WTC11 (cell line): ENCODE results near the gene VSIR. TPM values are rescaled to one million over a fixed set of nuclear protein-coding genes. Genes with fewer than 3 reads are reported as not detected.

Source experiments
- ATAC-seq: fragments of 200-7000 bp; cut with Tn5 transposase; 2 replicates; pipeline ENCODE4 v1.10.0; 2021; ENCODE audit warnings: mild to moderate bottlenecking, moderate library complexity
- CTCF ChIA-PET: fragments of 300-600 bp; sonication (Branson Sonifier 250); formaldehyde crosslinking; loops from one replicate; lab custom pipeline; 2021; ENCODE audit warnings: antibody characterized with exemption; lab: Charles Lee
- POLR2A ChIA-PET: fragments of 350-600 bp; sonication (Branson Sonifier 250); formaldehyde crosslinking; loops from one replicate; lab custom pipeline; 2021; ENCODE audit warnings: antibody characterized with exemption; lab: Charles Lee
- DNase-seq: peaks from one replicate; pipeline ENCODE4 v3.0.0; 2021; ENCODE audit warnings: low spot score
- H3K27ac Mint-ChIP-seq: 2 replicates; pipeline ENCODE4 v1.8.0; 2021; ENCODE audit warnings: mixed read lengths
- H3K27me3 Mint-ChIP-seq: 2 replicates; pipeline ENCODE4 v1.8.0; 2021; ENCODE audit warnings: low read depth, mild to moderate bottlenecking, moderate library complexity, mixed read lengths
- H3K36me3 Mint-ChIP-seq: 2 replicates; pipeline ENCODE4 v1.8.0; 2021; ENCODE audit warnings: mixed read lengths
- H3K4me1 Mint-ChIP-seq: 2 replicates; pipeline ENCODE4 v1.8.0; 2022; ENCODE audit warnings: mixed read lengths
- H3K4me3 Mint-ChIP-seq: 2 replicates; pipeline ENCODE4 v1.8.0; 2021; ENCODE audit warnings: mild to moderate bottlenecking, moderate library complexity, mixed read lengths
- H3K9me3 Mint-ChIP-seq: 2 replicates; pipeline ENCODE4 v1.8.0; 2021; ENCODE audit warnings: mixed read lengths
- ATF2 ChIP-seq: sonication (generic); formaldehyde crosslinking; IDR thresholded peaks from 2 replicates; pipeline ENCODE4 v1.8.1; 2022; ENCODE audit warnings: low read depth, missing genetic modification reagents, borderline replicate concordance
- ATF3 ChIP-seq: sonication (generic); formaldehyde crosslinking; conservative IDR thresholded peaks from 2 replicates; pipeline ENCODE4 v1.8.1; 2022; ENCODE audit warnings: mild to moderate bottlenecking, missing genetic modification reagents
- ELF4 ChIP-seq: sonication (generic); formaldehyde crosslinking; IDR thresholded peaks from 2 replicates; pipeline ENCODE4 v1.8.1; 2022; ENCODE audit warnings: low read depth, mild to moderate bottlenecking, moderate library complexity, missing genetic modification reagents
- ETV6 ChIP-seq: sonication (generic); formaldehyde crosslinking; IDR thresholded peaks from 2 replicates; pipeline ENCODE4 v1.8.1; 2022; ENCODE audit warnings: mild to moderate bottlenecking, missing genetic modification reagents
- FOXJ3 ChIP-seq: sonication (generic); formaldehyde crosslinking; IDR thresholded peaks from 2 replicates; pipeline ENCODE4 v1.9.0; 2021; ENCODE audit warnings: missing genetic modification reagents, mild to moderate bottlenecking, borderline replicate concordance
- FOXP4 ChIP-seq: sonication (generic); formaldehyde crosslinking; IDR thresholded peaks from 2 replicates; pipeline ENCODE4 v1.8.0; 2022; ENCODE audit warnings: mild to moderate bottlenecking, missing genetic modification reagents
- GRHL2 ChIP-seq: fragments of 250-450 bp; sonication (Bioruptor Pico); IDR thresholded peaks from 2 replicates; pipeline ENCODE4 v1.8.0; 2022; ENCODE audit warnings: mild to moderate bottlenecking, moderate library complexity; ENCODE audit not compliant: insufficient replicate concordance, severe bottlenecking
- IRF1 ChIP-seq: sonication (generic); formaldehyde crosslinking; IDR thresholded peaks from 2 replicates; pipeline ENCODE4 v1.8.0; 2023; ENCODE audit warnings: missing genetic modification reagents
- JUN ChIP-seq: sonication (generic); formaldehyde crosslinking; IDR thresholded peaks from 2 replicates; pipeline ENCODE4 v1.8.0; 2023; ENCODE audit warnings: mild to moderate bottlenecking, missing genetic modification reagents
- NFATC4 ChIP-seq: fragments of 250-450 bp; sonication (Bioruptor Pico); IDR thresholded peaks from 2 replicates; pipeline ENCODE4 v1.9.0; 2021; ENCODE audit warnings: mild to moderate bottlenecking
- NR3C1 ChIP-seq: sonication (generic); formaldehyde crosslinking; conservative IDR thresholded peaks from 2 replicates; pipeline ENCODE4 v1.8.1; 2023; ENCODE audit warnings: low read depth, mild to moderate bottlenecking, missing genetic modification reagents
- PREB ChIP-seq: sonication (generic); formaldehyde crosslinking; IDR thresholded peaks from 2 replicates; pipeline ENCODE4 v1.8.1; 2022; ENCODE audit warnings: mild to moderate bottlenecking, missing genetic modification reagents, moderate library complexity, borderline replicate concordance
- RORB ChIP-seq: fragments of 250-450 bp; sonication (Bioruptor Pico); IDR thresholded peaks from 2 replicates; pipeline ENCODE4 v1.9.0; 2021; ENCODE audit warnings: mild to moderate bottlenecking
- SMAD3 ChIP-seq: sonication (generic); formaldehyde crosslinking; IDR thresholded peaks from 2 replicates; pipeline ENCODE4 v1.8.0; 2022; ENCODE audit warnings: missing genetic modification reagents, mild to moderate bottlenecking, borderline replicate concordance
- TCF7 ChIP-seq: sonication (generic); formaldehyde crosslinking; IDR thresholded peaks from 2 replicates; pipeline ENCODE4 v1.8.0; 2022; ENCODE audit warnings: mild to moderate bottlenecking, low read depth, missing genetic modification reagents, moderate library complexity
- TEAD1 ChIP-seq: sonication (generic); formaldehyde crosslinking; IDR thresholded peaks from 2 replicates; pipeline ENCODE4 v1.8.0; 2022; ENCODE audit warnings: mild to moderate bottlenecking, missing genetic modification reagents
- TEAD4 ChIP-seq: sonication (generic); formaldehyde crosslinking; IDR thresholded peaks from 2 replicates; pipeline ENCODE4 v1.8.0; 2022; ENCODE audit warnings: mild to moderate bottlenecking, missing genetic modification reagents
- ZBTB43 ChIP-seq: sonication (generic); formaldehyde crosslinking; IDR thresholded peaks from 2 replicates; pipeline ENCODE4 v1.8.1; 2023; ENCODE audit warnings: mild to moderate bottlenecking, missing genetic modification reagents
- ZNF121 ChIP-seq: sonication (generic); formaldehyde crosslinking; IDR thresholded peaks from 2 replicates; pipeline ENCODE4 v1.8.0; 2023; ENCODE audit warnings: missing genetic modification reagents
- ZNF138 ChIP-seq: sonication (generic); formaldehyde crosslinking; conservative IDR thresholded peaks from 2 replicates; pipeline ENCODE4 v1.8.1; 2022; ENCODE audit warnings: mild to moderate bottlenecking, moderate library complexity, missing genetic modification reagents
- ZNF219 ChIP-seq: sonication (generic); formaldehyde crosslinking; IDR thresholded peaks from 2 replicates; pipeline ENCODE4 v1.8.0; 2023; ENCODE audit warnings: missing genetic modification reagents, mild to moderate bottlenecking, borderline replicate concordance
- ZNF281 ChIP-seq: sonication (generic); formaldehyde crosslinking; IDR thresholded peaks from 2 replicates; pipeline ENCODE4 v1.8.0; 2023; ENCODE audit warnings: mild to moderate bottlenecking, missing genetic modification reagents
- ZNF423 ChIP-seq: fragments of 250-450 bp; sonication (Bioruptor Pico); IDR thresholded peaks from 2 replicates; pipeline ENCODE4 v2.1.2; 2022; ENCODE audit warnings: mild to moderate bottlenecking, moderate library complexity
- ZNF512 ChIP-seq: sonication (generic); formaldehyde crosslinking; IDR thresholded peaks from 2 replicates; pipeline ENCODE4 v1.8.1; 2022; ENCODE audit warnings: missing genetic modification reagents, borderline replicate concordance
- total RNA-seq: library from RNA; stranded (reverse); gene quantifications from 3 replicates; pipeline ENCODE4 v1.2.3, GENCODE V29; 2021

VSIR gene
- total RNA-seq, 1 experiment from 2014 or later: 0.74 TPM

GRCh38 chr10:71751515-71752224 lies 21.6 kb downstream of the VSIR start:
- H3K27ac Mint-ChIP-seq: no peak overlapping the region
- POLR2A ChIA-PET: no interaction called here
- H3K36me3 Mint-ChIP-seq: no peaks in the 10 kb centered on the region
- H3K27me3 Mint-ChIP-seq: no peaks in the 10 kb centered on the region
- no peak overlapping the region for H3K4me3 Mint-ChIP-seq
- DNase-seq (no peak), ATAC-seq (no peak)
- TF ChIP-seq NR3C1 (CRISPR knock-in tag) (no peak), TEAD1 (CRISPR knock-in tag) (no peak), ATF3 (no peak), ZNF138 (CRISPR knock-in tag) (no peak), PREB (no peak), ELF4 (CRISPR knock-in tag) (no peak), TEAD4 (CRISPR knock-in tag) (no peak), IRF1 (CRISPR knock-in tag) (no peak), ZNF219 (CRISPR knock-in tag) (no peak), ZBTB43 (CRISPR knock-in tag) (no peak), SMAD3 (no peak), NFATC4 (CRISPR knock-in tag) (no peak), TCF7 (CRISPR knock-in tag) (no peak), ZNF121 (CRISPR knock-in tag) (no peak), FOXJ3 (CRISPR knock-in tag) (no peak), ZNF423 (CRISPR knock-in tag) (no peak), FOXP4 (CRISPR knock-in tag) (no peak)
- CTCF ChIA-PET: interaction anchor here (0.8 to 1.5 kb wide), 4 partner anchors 15 to 145 kb away, joined by 3 to 9 read pairs (median 4); partner anchors contain the start of gene VSIR
- H3K9me3 Mint-ChIP-seq: no peaks in the 10 kb centered on the region
- peaks cover 20% of the 10 kb centered on the region for H3K4me1 Mint-ChIP-seq

GRCh38 chr10:71750986-71751385 lies 22.3 kb downstream of the VSIR start:
- H3K4me3 Mint-ChIP-seq: no peak overlapping the region
- POLR2A ChIA-PET: no interaction called here
- TF ChIP-seq RORB (CRISPR knock-in tag): no peak
- TF ChIP-seq JUN (CRISPR knock-in tag): no peak
- no peak for TF ChIP-seq GRHL2 (CRISPR knock-in tag)
- no peak for TF ChIP-seq ETV6
- no peak for TF ChIP-seq ATF2 (CRISPR knock-in tag)
- no peak for TF ChIP-seq ZNF281 (CRISPR knock-in tag)
- TF ChIP-seq ZNF512 (CRISPR knock-in tag): no peak
- H3K27me3 Mint-ChIP-seq: no peaks in the 10 kb centered on the region
- peaks cover 22% of the 10 kb centered on the region for H3K4me1 Mint-ChIP-seq
- no peaks in the 10 kb centered on the region for H3K36me3 Mint-ChIP-seq
- CTCF ChIA-PET: no interaction called here
- no peak overlapping the region for H3K27ac Mint-ChIP-seq
- H3K9me3 Mint-ChIP-seq: no peaks in the 10 kb centered on the region
- DNase-seq (no peak), ATAC-seq (no peak)
